DOHH2 (cell line): ENCODE measurements around the gene C1QL3.

ENCODE experiments used
- CTCF ChIP-seq: fragments of 200-600 bp; sonication (generic); IDR thresholded peaks from one replicate; pipeline ENCODE4 v1.5.1; 2014; ENCODE audit warnings: antibody characterized with exemption, mild to moderate bottlenecking, low read depth, low read length; ENCODE audit not compliant: poor library complexity, severe bottlenecking
- EZH2phosphoT487 ChIP-seq: fragments of 200-600 bp; sonication (generic); IDR thresholded peaks from 2 replicates; pipeline ENCODE4 v1.6.1; 2017; ENCODE audit warnings: borderline replicate concordance, mild to moderate bottlenecking, antibody characterized with exemption, low read length, moderate library complexity, mixed read lengths

GRCh38 chr10:16521311-16522016 lies at the start of gene C1QL3:
- TF ChIP-seq CTCF (no peak), EZH2phosphoT487 (peak; percentile 31)
